ENCODE measurements around the gene USP40.

Gene USP40

DNA sequence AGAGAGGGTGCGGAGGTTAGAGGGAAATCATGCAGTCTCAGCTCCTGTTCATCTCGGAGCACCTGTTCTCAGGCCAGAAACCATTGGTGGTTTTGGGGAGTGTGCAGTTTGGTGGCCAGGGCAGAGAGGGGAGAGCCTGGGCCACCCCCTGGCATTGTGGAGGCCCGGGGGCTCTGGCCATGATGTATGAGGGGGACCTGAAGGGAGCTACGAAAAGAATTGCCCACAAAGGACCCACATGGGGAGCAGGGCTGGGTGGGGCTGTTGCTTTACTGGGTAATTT is 124.6 kb downstream of the USP40 start:
- no peak for DNase-seq

DNA sequence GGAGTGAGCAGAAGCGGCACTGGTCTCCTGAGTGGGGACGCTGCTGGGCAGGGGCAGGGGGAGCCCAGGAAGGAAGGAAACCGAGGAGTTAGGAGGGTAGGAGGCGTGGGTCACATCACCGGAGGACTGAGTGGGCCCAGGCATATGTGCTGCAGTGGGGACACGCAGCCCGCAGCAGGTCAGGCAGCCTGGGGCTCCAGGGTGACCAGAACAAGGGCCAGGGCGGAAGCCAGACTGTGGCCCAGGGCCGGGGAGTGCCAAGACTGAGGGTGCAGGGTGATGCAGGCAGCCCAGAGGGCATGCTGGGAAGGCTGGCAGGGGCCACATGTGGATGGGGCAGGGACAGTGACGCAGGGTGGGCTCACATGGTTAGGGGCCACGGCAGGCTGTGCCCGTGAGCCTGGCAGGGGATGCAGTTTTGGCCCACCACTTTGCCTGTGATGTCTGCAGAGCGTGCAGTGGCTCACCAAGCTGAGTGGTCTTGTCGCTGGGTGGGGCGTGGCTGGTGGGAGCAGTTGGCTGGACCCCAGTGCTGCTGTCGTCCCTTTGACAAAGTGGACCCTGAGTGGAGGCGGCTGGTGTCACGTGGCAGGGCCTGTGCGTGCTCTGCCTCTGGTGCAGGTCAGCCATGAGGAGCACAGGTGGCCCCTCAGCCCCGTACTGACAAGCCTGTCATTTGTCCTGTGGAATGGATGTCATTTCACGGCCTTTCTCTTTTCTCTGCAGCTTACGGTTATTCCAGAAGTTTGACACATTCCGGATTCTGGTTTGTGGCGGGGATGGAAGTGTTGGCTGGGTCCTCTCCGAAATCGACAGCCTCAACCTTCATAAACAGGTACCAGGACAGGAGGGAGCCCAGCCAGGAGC is 125.2 kb downstream of the USP40 start:
- no peak for DNase-seq

DNA sequence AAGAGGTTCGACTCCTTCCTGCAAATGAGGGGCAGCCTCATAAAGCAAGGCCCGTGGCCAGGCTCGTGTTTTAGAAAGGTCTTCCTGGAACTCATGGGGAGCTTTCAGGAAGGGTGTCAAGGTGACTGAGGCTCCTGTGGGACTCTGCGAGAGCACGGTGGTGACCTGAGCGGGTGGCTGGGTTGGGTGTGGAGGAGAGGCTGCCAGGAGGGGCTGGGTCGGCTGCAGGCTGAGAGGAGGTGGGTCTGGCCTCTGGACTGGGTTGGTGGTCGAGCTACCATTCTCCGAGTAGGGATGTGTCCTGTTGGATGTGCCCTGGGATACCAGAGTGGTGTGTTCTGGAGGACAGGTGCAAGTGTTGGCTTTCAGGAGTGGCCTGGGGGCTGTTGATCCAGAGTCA is 125.9 kb downstream of the USP40 start:
- no peak for DNase-seq

DNA sequence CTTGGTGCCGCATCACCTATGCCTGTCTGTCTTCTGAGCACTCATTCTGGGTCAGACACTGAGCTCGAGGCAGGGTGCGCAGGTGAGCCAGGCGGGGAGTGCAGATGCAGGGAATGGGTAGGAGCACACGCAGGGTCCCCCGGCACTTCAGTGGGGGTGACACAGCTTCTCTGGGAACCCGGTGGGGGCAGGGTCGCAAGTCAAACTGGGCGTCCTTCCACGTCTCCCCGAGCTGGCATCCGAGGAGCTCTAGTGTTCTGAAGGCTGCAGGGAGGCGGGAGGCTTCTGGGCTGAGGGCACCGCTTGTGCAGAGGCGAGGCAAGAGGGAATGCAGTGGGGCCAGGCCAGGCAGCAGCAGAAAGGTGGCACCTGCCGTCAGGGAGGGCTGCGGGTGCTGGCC is 126.3 kb downstream of the USP40 start:
- no peak for DNase-seq

DNA sequence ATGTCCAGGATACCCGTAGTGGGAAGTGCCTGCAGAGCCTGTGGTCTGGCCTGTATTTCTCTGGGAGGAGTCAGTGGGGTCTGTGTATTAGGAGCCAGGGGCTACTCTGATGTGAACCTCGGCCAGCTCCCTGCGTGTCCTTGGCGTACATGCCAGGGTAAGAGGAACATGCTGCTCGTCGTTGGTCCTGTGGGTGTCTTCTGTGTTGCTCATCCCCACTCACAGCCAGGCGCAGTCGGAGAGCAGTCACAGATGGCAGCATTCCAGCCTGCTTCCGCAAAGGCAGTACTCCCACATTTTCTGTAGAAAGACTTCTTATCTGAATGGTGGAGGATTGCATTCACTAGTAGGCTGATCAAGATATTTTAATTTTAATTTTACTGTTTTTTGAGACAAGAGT is 127.4 kb downstream of the USP40 start:
- DNase-seq = no peak

DNA sequence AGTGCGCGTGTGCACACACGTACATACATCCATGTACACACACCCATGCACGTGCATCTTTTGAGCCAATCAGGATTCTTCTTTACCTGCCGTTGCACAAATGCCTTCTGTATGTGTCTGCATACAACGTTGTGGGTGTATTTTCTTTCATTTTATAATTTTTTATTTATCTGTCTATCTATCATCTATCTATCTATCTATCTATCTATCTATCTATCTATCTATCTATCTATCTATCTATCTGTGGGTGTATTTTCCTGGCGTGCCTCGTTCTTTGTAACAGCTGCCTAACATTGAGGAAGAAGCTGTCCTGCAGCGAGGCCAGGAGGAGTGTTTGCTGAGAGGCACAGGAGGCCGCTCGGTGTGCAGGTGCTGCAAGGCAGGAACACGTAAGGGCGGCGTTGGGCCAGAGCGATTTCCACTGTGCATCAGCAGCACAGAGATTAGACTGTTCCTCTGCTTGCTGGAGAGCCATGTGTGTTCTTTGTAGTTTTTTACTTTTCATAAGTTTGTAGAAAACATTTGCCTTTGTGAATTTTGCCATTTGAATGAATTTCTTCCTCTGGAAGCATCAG is 127.9 kb downstream of the USP40 start:
- no peak for DNase-seq

DNA sequence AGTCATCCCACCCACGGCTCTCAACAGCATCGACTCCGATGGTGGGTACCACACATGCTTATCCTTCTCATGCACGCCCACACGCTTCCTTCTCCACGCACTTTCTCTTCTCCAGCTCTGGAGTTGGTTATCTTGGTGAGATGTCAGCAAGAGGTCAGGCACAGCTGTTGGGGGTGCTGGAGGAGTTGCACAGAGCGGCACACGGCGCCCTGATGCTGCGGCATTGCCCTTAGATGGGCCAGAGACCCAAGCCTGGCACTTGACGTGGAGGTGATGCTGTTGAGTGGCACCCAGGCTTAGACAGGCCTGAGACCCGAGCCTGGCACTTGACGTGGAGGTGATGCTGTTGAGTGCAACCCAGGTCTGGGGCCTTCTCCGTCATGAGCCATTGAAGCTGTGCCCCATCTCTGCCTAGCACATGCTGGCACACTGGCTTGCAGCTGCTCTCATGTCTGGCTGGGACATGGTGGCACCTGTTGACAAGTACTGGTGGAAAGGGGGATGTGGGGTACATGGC is 129.1 kb downstream of the USP40 start:
- DNase-seq = no peak

DNA sequence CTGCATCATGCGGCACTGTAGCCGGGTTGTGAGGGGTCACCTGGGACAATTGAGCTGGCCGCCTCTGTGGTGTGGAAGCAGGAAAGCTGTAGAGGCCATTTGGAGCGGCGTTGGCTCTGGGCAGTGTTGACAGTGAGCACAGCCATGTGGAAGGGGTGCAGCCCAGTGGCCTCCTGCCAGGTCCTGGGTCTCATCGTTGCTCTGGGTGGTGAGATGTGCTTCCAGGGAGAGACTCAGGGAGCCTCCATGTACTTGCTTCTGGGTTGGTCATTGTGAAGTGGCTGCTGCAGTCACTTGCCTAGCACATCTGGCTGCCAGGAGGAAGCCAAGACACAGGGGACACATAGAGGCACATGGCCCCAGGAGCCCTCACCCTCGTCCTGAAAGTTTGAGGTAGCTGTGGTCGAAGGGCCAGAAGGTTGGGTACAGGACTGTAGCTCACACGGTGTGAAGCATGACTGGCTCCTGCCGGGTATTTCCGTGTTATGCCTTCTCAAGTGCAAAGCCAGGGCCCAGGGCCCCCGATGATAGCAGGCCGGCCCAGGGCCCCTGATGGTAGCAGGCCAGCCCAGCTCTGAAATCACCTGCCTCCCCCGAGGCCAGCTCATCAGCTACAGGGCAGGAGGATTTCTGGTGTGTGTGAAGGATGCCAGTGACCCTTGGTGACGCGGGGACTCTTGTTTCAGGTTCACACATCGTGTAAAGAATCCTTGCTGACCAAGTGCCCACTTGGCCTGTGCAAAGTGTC is 129.7 kb downstream of the USP40 start:
- no peak for DNase-seq

DNA sequence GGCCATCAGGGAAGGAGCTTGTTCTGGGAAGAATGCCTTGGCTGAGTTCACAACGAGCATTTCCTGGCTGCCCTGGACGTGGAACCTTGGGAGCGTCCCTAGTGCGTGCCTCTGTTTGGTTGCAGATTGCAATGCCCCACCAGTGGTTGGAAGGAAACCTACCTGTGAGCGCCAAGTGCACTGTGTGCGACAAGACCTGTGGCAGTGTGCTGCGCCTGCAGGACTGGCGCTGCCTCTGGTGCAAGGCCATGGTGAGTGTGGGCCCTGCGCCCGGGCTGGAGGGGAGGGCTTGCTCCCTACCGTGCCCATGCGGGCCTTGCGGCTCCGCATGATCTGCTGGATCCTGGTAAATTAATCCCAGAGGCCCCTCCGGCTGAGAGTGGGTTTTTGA is 130.4 kb downstream of the USP40 start:
- no peak for DNase-seq

DNA sequence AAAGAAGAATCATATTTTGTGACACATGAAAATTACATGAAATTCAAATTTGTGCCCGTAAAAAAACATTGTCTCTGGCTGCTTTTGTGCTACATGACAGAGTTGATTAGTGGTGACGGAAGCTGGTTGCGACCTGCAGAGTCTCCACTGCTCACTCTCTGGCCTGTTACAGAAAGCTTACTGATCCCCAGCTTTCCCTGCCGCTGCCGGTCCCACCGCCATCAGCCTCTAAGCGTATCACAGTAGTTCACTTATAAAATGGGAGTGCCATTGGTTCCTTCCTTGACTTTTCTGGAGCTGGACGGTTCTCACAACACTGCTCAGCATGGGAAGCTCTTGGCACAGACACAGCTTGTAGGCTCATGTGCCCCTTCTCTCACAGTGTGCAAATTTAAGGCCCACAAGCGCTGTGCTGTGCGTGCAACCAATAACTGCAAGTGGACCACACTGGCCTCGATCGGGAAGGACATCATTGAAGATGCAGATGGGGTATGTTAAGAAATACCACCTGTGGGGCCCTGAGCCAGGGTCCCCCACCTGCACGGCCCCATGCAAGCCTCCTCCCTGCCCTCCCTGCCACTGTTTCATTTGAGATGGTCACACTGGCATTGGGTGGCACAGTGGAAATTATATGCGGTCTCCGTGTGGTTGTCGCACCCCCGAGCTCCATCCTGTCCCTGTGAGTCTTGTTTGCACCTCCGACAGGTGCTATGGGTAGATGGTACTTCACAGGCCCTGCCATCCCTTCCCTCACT is 131.0 kb downstream of the USP40 start:
- DNase-seq = no peak

DNA sequence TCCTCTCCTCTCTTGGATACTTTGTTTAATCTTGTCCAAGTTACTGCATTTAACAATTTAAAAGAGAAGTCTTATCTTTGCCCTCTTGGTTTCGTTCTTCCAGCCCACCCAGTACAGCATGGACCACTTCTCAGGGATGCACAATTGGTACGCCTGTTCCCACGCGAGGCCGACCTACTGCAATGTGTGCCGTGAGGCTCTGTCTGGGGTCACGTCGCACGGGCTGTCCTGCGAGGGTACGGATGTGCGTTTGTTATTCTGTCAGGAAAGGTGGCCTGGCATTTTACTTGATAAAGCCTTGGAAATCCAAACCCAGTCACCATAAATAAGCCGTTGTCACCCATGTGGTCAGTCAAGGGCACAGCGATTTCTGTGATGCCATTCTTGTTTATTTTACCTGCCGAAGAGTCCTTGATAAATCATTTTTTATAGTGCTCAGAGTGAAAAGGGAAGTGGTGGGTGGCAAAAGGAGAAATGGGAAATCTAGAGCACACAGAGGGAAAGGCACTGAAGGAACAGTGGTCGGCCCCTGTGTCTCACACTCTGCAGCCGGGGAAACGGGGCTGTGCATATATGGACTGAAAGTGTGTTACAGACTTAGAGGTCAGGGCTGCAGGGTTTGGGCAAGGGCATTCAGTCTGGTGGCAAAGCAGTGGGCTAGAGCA is 131.8 kb downstream of the USP40 start:
- DNase-seq = no peak

DNA sequence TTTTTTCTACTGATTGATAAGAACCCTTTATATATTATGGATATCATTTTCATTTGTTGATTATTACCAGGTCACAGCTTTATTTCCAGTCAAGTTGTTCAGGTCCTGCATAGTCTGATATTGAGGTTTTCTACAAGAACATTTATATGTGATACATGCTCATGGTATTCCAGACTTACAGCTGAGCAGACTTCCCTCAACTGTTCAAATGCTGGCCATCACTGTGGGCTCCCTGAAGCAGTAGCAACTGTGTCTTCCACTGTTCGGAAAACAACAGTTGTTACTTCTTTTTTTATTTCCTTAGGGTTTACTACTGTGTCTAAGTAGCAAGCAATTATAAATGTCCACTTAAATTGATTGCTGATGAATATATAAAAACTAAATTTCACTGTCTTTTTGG is 132.8 kb downstream of the USP40 start:
- DNase-seq = no peak

DNA sequence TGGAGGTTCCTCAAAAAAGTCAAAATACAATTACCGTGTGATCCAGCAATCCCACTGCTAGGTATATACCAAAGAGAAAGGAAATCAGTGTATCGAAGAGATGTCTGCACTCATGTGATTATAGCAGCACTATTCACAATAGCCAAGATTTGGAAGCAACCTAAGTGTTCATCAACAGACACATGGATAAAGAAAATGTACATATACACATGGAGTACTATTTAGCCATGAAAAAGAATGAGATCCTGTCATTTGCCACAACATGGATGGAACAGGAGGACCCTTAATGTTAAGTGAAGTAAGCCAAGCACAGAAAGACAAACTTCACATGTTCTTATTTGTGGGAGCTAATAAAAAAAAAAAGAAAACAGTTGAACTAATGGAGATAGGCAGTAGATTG is 133.6 kb downstream of the USP40 start:
- no peak for DNase-seq

DNA sequence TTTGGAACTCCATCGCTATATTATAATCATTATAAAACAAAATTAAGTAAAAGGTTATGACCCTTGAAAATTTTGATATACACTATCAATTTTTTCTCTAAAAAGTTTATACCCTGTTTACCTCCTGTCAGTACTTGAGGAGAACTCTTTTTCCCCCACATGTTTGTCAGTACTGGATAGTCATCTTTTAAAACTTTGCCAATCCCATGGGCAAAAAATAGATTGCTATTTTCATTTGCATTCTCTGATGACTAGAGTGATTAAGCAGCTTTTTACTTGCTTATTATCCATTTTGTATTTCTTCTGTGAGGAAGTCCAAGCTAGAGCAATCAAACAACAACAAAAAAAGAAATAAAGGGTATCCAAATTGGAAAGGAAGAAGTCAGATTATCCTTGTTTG is 135.9 kb downstream of the USP40 start:
- DNase-seq = no peak

DNA sequence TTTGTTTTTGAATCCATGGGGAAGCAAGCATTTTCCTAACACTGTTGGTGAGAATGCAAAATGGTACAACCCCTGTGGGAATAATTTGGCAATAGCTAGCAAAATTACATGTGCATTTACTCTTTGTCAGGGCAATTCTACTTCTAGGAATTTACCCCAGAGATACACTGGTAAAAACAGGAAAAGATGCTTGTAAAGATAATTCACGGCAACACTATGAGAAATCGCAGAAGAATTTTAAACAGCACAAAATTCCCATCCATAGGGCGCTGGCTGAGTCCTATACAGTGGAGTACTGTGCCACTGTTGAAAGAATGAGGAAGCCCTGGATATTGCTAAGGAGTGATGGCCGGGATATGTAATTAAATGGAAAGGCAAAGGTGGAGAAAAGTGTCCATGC is 136.5 kb downstream of the USP40 start:
- DNase-seq = no peak

DNA sequence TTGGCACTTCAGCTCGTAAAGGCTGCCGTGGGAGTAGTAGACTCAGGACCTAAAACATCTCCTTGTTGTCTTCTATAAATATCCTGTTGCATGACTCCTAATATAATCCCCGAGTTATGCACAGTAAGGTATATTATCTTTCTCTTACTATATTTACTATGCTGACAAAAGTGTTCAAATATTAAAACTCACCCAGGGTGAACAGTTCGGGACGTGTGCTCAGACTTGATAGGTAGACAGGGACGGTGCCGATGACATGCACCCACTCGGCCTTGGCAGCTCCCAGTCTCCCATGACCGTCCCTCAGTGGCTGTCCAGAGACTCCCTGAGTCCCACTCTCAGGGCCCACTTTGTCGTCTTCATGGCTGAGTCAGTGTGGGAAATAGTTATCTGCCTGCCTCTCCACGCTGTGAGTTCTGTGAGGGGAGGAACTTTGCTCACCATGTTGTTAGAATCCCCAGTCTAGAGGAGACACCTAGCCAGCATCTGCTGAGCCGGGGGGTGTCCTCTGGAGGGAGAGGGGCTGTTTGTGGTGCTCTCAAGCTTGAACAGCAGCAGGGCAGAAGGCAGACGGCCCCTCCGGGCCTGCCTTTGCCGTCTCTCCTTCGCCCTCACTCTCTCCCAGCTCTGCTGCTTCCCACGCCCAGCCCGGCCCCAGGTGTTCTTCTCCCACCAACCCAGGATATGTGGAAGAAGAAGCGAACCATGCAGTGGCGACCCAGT is 137.2 kb downstream of the USP40 start:
- DNase-seq = no peak

DNA sequence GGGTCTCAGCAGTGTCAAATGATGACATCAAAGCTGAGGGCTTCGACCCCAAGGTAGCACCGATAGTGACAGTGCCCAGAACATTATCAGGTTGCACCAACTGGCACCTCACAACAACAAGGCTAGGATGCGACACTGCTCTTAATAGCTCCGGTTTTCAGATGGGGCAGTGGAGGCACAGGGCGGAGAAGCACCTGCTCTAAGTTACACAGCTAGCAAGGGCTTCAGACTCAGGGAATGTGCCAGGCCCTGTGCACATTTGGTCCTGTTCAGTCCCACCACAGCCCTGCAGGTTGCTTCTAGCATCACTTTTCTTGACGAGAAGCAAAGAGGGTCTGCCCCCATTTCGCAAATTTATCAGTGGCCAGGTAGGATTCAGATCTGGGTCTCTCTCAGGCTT is 138.1 kb downstream of the USP40 start:
- no peak for DNase-seq

DNA sequence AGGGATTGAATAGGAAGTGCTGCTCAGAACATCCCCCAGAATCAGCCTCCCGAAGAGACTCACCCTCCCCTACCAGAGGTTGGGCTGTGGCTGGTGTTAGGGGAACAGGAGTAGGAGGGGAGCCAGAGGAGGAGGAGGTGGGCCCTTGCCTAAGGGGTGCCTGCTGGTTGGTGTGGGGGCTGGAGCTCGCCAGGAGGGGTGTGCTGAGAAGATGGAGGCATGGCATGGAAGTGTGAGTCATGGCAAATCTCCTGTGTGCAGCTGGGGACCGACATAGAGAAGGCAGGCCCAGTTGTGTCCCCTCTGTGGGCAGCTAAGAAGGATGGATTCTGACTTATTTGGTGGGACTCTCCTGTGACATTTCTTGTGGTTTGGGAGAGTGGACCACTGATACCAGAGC is 138.6 kb downstream of the USP40 start:
- DNase-seq = no peak

DNA sequence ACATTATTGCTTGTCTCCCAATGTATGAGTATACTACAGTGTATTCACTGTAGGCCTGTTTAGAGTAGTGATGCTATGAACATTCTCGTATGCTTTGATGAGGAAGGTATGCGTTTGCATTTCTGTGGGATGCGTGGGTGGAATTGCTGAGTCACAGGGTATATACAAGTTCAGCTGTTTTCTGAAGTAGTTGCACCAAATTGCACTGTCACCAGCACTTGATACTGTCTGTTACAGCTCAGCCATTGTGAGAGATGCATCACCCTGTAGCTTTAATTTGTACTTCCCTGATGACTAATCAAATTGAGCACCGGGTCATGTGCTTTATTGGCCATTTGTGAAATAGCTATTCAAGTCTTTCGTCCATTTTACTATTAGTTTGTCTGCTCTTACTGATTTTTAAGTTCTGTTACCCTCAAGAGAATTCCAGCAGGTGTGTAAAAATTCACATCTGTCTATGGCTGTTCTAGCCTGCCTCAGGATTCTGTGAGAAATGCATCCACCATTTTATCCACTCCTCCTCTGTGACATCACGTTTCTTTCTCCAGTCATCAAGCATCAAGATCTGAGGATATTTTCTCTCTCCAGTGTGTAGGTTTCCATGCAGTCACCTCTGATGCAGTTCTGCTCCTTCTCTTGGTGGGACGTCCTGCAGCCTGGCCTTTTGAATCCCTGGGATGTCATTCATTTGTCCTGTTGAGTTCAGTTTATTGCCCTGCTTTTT is 139.8 kb downstream of the USP40 start:
- DNase-seq = no peak

Data from NCI-H446 (cell line).